DND-41 (cell line): Measurements from ENCODE around the gene COX6B2.
A peak's percentile ranks its signal among the peaks of the same experiment; 100 is the strongest.

ENCODE experiments used
- ATAC-seq: fragments of 200-7000 bp; cut with Tn5 transposase; 3 replicates; pipeline ENCODE4 v1.9.1; 2021; ENCODE audit warnings: low read depth; ENCODE audit not compliant: insufficient read depth
- DNase-seq: peaks from one replicate; pipeline ENCODE4 v3.0.0-alpha.2; 2020
- H2AFZ ChIP-seq: 2 replicates; pipeline ENCODE4 v1.6.0; 2012; ENCODE audit warnings: low read depth, low read length
- H3K27ac ChIP-seq: 2 replicates; pipeline ENCODE4 v1.5.1; 2012; ENCODE audit warnings: low read length, inconsistent platforms
- H3K27me3 ChIP-seq: fragments of 200-600 bp; sonication (generic); 2 replicates; pipeline ENCODE4 v1.6.0; 2012; ENCODE audit warnings: low read length, mild to moderate bottlenecking, inconsistent platforms; ENCODE audit not compliant: insufficient read depth, poor library complexity
- H3K36me3 ChIP-seq: 2 replicates; pipeline ENCODE4 v1.5.1; 2012; ENCODE audit warnings: low read length, inconsistent platforms; ENCODE audit not compliant: insufficient read depth
- H3K4me1 ChIP-seq: 2 replicates; pipeline ENCODE4 v1.5.1; 2012; ENCODE audit warnings: mild to moderate bottlenecking, low read length; ENCODE audit not compliant: insufficient read depth
- H3K4me2 ChIP-seq: 2 replicates; pipeline ENCODE4 v1.6.0; 2012; ENCODE audit warnings: mild to moderate bottlenecking, moderate library complexity, low read length, inconsistent platforms; ENCODE audit not compliant: insufficient read depth
- H3K4me3 ChIP-seq, 2 experiments: fragments of 200-600 bp in 1 of 2; shearing (Covaris generic) in 1 of 2; 2 replicates each; pipeline ENCODE4 v1.5.1; 2012 to 2016; ENCODE audit warnings: inconsistent platforms in 2 of 2, low read length in 2 of 2, mild to moderate bottlenecking in 2 of 2, low read depth in 1 of 2, moderate library complexity in 1 of 2
- H3K79me2 ChIP-seq: 2 replicates; pipeline ENCODE4 v1.6.0; 2012; ENCODE audit warnings: low read length, inconsistent platforms; ENCODE audit not compliant: insufficient read depth
- H3K9ac ChIP-seq: 2 replicates; pipeline ENCODE4 v1.6.0; 2012; ENCODE audit warnings: low read depth, mild to moderate bottlenecking, inconsistent platforms, low read length, moderate library complexity
- H3K9me3 ChIP-seq: 2 replicates; pipeline ENCODE4 v1.5.1; 2012; ENCODE audit warnings: low read length, moderate library complexity, mild to moderate bottlenecking, inconsistent platforms; ENCODE audit not compliant: insufficient read depth, severe bottlenecking
- H4K20me1 ChIP-seq: 2 replicates; pipeline ENCODE4 v1.6.0; 2012; ENCODE audit warnings: low read length; ENCODE audit not compliant: insufficient read depth
- EZH2 ChIP-seq: IDR thresholded peaks from 3 replicates; pipeline ENCODE4 v1.6.1; 2012; ENCODE audit warnings: borderline replicate concordance, low read depth, mild to moderate bottlenecking, moderate library complexity, low read length, inconsistent platforms; ENCODE audit not compliant: severe bottlenecking
- TF ChIP-seq, protein P1 (sequence below): IDR thresholded peaks from 2 replicates; pipeline ENCODE4 v1.5.1; 2012; ENCODE audit warnings: borderline replicate concordance, low read length, moderate library complexity, mild to moderate bottlenecking; ENCODE audit not compliant: poor library complexity, severe bottlenecking; ENCODE audit errors: extremely low read depth

The COX6B2 gene

DNA sequence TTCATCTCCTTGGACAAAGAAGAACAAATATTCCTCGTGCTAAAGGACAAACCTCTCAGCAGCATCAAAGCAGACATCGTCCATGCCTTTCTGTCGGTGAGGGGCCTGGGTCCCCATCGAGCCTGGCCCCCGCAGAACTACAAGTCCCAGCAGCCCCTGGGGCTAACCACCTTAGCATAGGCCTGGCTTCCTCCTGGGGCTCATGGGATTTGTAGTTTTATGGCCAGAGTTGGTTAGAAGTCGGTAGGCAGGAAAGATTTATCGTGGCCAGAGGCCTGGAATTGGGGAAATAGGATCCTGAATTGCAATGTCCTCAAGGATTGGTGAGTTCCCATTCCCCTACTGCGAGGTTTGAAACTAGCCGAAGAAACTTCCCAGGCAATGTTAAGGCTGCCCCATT is 49.0 kb downstream of the COX6B2 start:
- DNase-seq, result peak; percentile 66

DNA sequence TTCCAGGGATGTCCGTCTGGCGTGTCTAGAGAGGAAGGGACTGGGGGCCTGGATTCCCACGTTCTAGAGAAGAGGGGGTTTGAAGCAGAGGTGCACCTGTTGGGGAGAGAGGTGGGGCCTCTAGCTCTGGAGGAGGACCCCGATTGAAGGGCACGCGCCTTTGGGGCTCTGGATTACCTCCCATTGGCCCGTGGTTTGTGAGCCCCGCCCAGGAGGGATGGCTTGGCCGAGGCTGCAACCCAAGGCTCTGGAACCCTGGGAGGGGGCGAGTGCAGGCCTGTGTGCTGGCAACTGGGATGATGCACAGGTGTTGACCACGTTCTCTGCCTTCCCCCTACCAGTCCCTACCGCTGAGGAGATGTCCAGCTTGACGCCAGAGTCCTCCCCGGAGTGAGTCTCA is 49.5 kb downstream of the COX6B2 start:
- no peak for DNase-seq
- Histone ChIP-seq H3K27ac (no peak overlapping the region), H3K79me2 (peaks cover 14% of the 10 kb centered on the region), H3K9ac (no peak overlapping the region), H4K20me1 (no peaks in the 10 kb centered on the region), H3K4me2 (no peak overlapping the region), H3K4me1 (peaks cover 26% of the 10 kb centered on the region), H2AFZ (no peak overlapping the region), H3K9me3 (no peaks in the 10 kb centered on the region), H3K4me3 (no peak overlapping the region), H3K36me3 (peaks cover 37% of the 10 kb centered on the region), H3K27me3 (no peaks in the 10 kb centered on the region)
- ATAC-seq, result no peak
- TF ChIP-seq EZH2, result no peak
- TF ChIP-seq, protein P1, sequence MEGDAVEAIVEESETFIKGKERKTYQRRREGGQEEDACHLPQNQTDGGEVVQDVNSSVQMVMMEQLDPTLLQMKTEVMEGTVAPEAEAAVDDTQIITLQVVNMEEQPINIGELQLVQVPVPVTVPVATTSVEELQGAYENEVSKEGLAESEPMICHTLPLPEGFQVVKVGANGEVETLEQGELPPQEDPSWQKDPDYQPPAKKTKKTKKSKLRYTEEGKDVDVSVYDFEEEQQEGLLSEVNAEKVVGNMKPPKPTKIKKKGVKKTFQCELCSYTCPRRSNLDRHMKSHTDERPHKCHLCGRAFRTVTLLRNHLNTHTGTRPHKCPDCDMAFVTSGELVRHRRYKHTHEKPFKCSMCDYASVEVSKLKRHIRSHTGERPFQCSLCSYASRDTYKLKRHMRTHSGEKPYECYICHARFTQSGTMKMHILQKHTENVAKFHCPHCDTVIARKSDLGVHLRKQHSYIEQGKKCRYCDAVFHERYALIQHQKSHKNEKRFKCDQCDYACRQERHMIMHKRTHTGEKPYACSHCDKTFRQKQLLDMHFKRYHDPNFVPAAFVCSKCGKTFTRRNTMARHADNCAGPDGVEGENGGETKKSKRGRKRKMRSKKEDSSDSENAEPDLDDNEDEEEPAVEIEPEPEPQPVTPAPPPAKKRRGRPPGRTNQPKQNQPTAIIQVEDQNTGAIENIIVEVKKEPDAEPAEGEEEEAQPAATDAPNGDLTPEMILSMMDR, result no peak

More for the DNA sequence above, 49.0 kb downstream of the COX6B2 start:
- H3K9me3 ChIP-seq, result no peaks in the 10 kb centered on the region
- H3K27ac ChIP-seq, result no peak overlapping the region
- H3K36me3 ChIP-seq, result peaks cover 37% of the 10 kb centered on the region
- no peaks in the 10 kb centered on the region for H4K20me1 ChIP-seq
- TF ChIP-seq, protein P1, result no peak
- TF ChIP-seq EZH2, result no peak
- peaks cover 14% of the 10 kb centered on the region for H3K79me2 ChIP-seq
- no peak overlapping the region for H3K4me3 ChIP-seq
- no peak overlapping the region for H3K9ac ChIP-seq
- peaks cover 26% of the 10 kb centered on the region for H3K4me1 ChIP-seq
- no peaks in the 10 kb centered on the region for H3K27me3 ChIP-seq
- H2AFZ ChIP-seq, result no peak overlapping the region
- H3K4me2 ChIP-seq, result no peak overlapping the region
- ATAC-seq, result peak; percentile 71

DNA sequence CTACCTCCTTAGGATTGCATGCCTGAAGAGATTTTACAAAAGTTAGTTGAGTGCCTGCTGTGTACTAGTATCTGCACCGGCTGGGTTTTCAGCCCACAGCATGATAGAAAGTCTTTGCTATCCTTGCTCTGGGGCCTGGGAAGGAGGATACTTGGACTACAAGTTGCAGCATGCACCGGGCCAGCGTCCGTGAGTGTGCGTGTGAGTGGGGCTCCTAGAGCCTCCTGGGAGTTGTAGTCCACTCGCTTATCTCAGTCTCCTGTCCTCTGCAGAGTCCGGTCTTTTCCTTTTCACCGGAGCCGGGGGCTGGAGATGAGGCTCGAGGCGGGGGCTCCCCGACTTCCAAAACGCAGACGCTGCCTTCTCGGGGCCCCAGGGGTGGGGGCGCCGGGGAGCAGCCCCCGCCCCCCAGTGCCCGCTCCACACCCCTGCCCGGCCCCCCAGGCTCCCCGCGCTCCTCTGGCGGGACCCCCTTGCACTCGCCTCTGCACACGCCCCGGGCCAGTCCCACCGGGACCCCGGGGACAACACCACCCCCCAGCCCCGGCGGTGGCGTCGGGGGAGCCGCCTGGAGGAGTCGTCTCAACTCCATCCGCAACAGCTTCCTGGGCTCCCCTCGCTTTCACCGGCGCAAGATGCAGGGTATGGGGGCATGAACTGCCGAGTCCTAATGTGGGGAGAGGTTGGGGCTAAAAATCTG is 50.1 kb downstream of the COX6B2 start:
- H3K4me2 ChIP-seq, result no peak overlapping the region
- H3K9ac ChIP-seq, result no peak overlapping the region
- H3K27me3 ChIP-seq, result no peaks in the 10 kb centered on the region
- peaks cover 35% of the 10 kb centered on the region for H3K36me3 ChIP-seq
- peak; percentile 56 for DNase-seq
- H4K20me1 ChIP-seq, result no peaks in the 10 kb centered on the region
- ATAC-seq, result peak; percentile 45; the same call in 1 of the 3 replicates
- peaks cover 14% of the 10 kb centered on the region for H3K79me2 ChIP-seq
- H3K9me3 ChIP-seq, result no peaks in the 10 kb centered on the region
- no peak overlapping the region for H2AFZ ChIP-seq
- TF ChIP-seq EZH2, result no peak
- TF ChIP-seq, protein P1, result no peak
- peaks cover 26% of the 10 kb centered on the region for H3K4me1 ChIP-seq
- H3K27ac ChIP-seq, result no peak overlapping the region
- no peak overlapping the region for H3K4me3 ChIP-seq

DNA sequence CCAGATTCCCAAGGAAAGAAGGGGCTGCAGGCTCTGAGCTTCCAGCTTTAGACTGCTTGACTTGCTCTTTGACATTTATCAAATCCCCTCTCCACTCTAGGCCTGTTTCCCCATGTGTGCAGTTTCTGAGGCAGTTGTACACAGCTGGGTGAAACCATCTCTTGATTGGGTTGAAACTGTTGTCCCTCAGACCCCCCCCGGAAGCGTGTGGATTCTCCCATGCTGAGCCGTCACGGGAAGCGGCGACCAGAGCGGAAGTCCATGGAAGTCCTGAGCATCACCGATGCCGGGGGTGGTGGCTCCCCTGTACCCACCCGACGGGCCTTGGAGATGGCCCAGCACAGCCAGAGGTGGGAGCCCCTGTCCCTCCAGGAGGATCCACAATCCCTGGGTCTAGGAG is 51.0 kb downstream of the COX6B2 start:
- Histone ChIP-seq H3K27me3 (no peaks in the 10 kb centered on the region), H4K20me1 (no peaks in the 10 kb centered on the region), H3K4me1 (peaks cover 26% of the 10 kb centered on the region), H3K4me3 (no peak overlapping the region), H3K36me3 (peaks cover 29% of the 10 kb centered on the region), H3K9me3 (no peaks in the 10 kb centered on the region), H2AFZ (no peak overlapping the region), H3K9ac (no peak overlapping the region), H3K27ac (no peak overlapping the region), H3K4me2 (no peak overlapping the region), H3K79me2 (peaks cover 14% of the 10 kb centered on the region)
- DNase-seq, result no peak
- no peak for TF ChIP-seq EZH2
- ATAC-seq, result no peak
